Caco-2 (cell line): ENCODE results near the gene CENPU. TPM values are rescaled to one million over a fixed set of nuclear protein-coding genes. Genes with fewer than 3 reads are reported as not detected.

Experiments
- BruUV-seq: library from RNA; stranded (reverse); fragments of 400-500 nt; replicated peaks from 2 replicates; lab custom pipeline; 2021; lab: Mats Ljungman, UMichigan
- CTCF ChIA-PET: fragments of 300-600 bp; sonication (Branson Sonifier 250); formaldehyde crosslinking; loops from one replicate; lab custom pipeline; 2022; ENCODE audit warnings: antibody characterized with exemption; lab: Charles Lee
- POLR2A ChIA-PET: fragments of 300-600 bp; sonication (Branson Sonifier 250); formaldehyde crosslinking; loops from one replicate; lab custom pipeline; 2022; ENCODE audit warnings: antibody characterized with exemption; lab: Charles Lee
- DNase-seq, 2 experiments: peaks; one replicate each; pipeline versions ENCODE4 v3.0.0 to v3.0.0-alpha.2; 2020 to 2022
- H3K27me3 ChIP-seq: replicated peaks from 2 replicates; pipeline ENCODE4 v1.6.0; 2011; ENCODE audit warnings: low read length; ENCODE audit not compliant: control insufficient read depth, insufficient read depth
- H3K36me3 ChIP-seq: 2 replicates; pipeline ENCODE4 v1.5.1; 2011; ENCODE audit warnings: low read length; ENCODE audit not compliant: control insufficient read depth, insufficient read depth
- H3K4me1 ChIP-seq: fragments of 250-450 bp; sonication (Bioruptor Pico); 2 replicates; pipeline ENCODE4 v1.5.1; 2020; ENCODE audit warnings: mild to moderate bottlenecking
- H3K4me3 ChIP-seq: 2 replicates; pipeline ENCODE4 v1.5.1; 2011; ENCODE audit warnings: low read depth, mild to moderate bottlenecking, control low read depth, low read length
- H3K9me3 ChIP-seq: fragments of 250-450 bp; sonication (Bioruptor Pico); 2 replicates; pipeline ENCODE4 v1.5.1; 2020; ENCODE audit warnings: mild to moderate bottlenecking, moderate library complexity
- H3K27ac Mint-ChIP-seq: one replicate; pipeline ENCODE4 v1.8.0; 2022; ENCODE audit warnings: mixed read lengths; ENCODE audit not compliant: unreplicated experiment
- H3K27me3 Mint-ChIP-seq: one replicate; pipeline ENCODE4 v1.8.0; 2022; ENCODE audit warnings: mixed read lengths; ENCODE audit not compliant: insufficient read depth, unreplicated experiment
- H3K36me3 Mint-ChIP-seq: one replicate; pipeline ENCODE4 v1.8.0; 2022; ENCODE audit warnings: mild to moderate bottlenecking, mixed read lengths; ENCODE audit not compliant: insufficient read depth, unreplicated experiment
- H3K4me1 Mint-ChIP-seq: one replicate; pipeline ENCODE4 v1.8.0; 2022; ENCODE audit warnings: low read depth, mixed read lengths; ENCODE audit not compliant: unreplicated experiment
- H3K4me3 Mint-ChIP-seq: one replicate; pipeline ENCODE4 v1.8.0; 2022; ENCODE audit warnings: mild to moderate bottlenecking, moderate library complexity, mixed read lengths; ENCODE audit not compliant: unreplicated experiment
- H3K9me3 Mint-ChIP-seq: one replicate; pipeline ENCODE4 v1.8.0; 2022; ENCODE audit warnings: mixed read lengths; ENCODE audit not compliant: unreplicated experiment
- intact Hi-C: fragments of 100-400 bp; cut with micrococcal nuclease; formaldehyde crosslinking; loops from one replicate; pipeline ENCODE4 v1.10.0; 2022; ENCODE audit not compliant: unreplicated experiment
- total RNA-seq: library from RNA; stranded (reverse); gene quantifications from 2 replicates; pipeline ENCODE4 v1.2.3, GENCODE V29; 2022
- TF ChIP-seq, protein P1 (sequence below), 2 experiments: fragments of 200-600 bp in 1 of 2; IDR thresholded peaks; 1 replicate in 1 of 2; 2 replicates in 1 of 2; pipeline versions ENCODE4 v1.5.1 to v1.8.0; 2011 to 2022; ENCODE audit warnings: antibody characterized with exemption in 1 of 2, control low read depth in 1 of 2, inconsistent platforms in 1 of 2, low read depth in 1 of 2, low read length in 1 of 2, mild to moderate bottlenecking in 1 of 2, moderate library complexity in 1 of 2; ENCODE audit not compliant: insufficient read depth in 1 of 2, severe bottlenecking in 1 of 2, unreplicated experiment in 1 of 2

CENPU gene
- total RNA-seq, 1 experiment from 2014 or later = 52.0 TPM

DNA sequence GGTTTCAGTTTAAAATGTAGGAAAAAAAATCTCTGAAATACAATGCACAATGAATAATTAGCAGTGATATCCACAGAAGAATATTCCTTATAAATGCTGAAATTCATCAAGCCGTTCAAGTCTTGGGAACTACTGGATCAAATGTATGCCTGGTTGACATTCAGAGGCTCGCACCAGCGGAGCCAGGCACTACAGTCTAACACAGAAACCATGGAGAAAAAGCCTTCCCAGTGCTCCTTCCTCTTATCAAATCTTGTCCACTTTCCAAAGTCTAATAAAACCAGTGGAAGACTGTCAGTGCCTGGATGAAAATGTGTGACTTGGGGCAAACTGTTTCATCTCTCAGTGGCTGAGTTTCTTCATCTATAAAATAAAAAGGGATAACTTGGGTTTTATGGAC lies 35.9 kb downstream of the CENPU start:
- Histone ChIP-seq H3K4me3 (no peak overlapping the region), H3K27me3 (no peaks in the 10 kb centered on the region), H3K9me3 (no peaks in the 10 kb centered on the region), H3K36me3 (no peaks in the 10 kb centered on the region), H3K4me1 (no peaks in the 10 kb centered on the region)
- H3K4me3 Mint-ChIP-seq = no peak overlapping the region
- peaks cover 50% of the 10 kb centered on the region for H3K36me3 Mint-ChIP-seq
- TF ChIP-seq, protein P1, sequence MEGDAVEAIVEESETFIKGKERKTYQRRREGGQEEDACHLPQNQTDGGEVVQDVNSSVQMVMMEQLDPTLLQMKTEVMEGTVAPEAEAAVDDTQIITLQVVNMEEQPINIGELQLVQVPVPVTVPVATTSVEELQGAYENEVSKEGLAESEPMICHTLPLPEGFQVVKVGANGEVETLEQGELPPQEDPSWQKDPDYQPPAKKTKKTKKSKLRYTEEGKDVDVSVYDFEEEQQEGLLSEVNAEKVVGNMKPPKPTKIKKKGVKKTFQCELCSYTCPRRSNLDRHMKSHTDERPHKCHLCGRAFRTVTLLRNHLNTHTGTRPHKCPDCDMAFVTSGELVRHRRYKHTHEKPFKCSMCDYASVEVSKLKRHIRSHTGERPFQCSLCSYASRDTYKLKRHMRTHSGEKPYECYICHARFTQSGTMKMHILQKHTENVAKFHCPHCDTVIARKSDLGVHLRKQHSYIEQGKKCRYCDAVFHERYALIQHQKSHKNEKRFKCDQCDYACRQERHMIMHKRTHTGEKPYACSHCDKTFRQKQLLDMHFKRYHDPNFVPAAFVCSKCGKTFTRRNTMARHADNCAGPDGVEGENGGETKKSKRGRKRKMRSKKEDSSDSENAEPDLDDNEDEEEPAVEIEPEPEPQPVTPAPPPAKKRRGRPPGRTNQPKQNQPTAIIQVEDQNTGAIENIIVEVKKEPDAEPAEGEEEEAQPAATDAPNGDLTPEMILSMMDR (IDR thresholded peaks at IDR 0.05; ENCODE audit: insufficient read depth in 1 of 2, low read depth in 1 of 2, low read length in 1 of 2, severe bottlenecking in 1 of 2, unreplicated experiment in 1 of 2) = no peak
- no peak for DNase-seq
- BruUV-seq = no TSS peak
- H3K9me3 Mint-ChIP-seq = no peaks in the 10 kb centered on the region
- no peak overlapping the region for H3K27ac Mint-ChIP-seq
- intact Hi-C loops = no loop called here
- CTCF ChIA-PET = no interaction called here
- no peaks in the 10 kb centered on the region for H3K4me1 Mint-ChIP-seq
- POLR2A ChIA-PET = no interaction called here
- no peaks in the 10 kb centered on the region for H3K27me3 Mint-ChIP-seq

DNA sequence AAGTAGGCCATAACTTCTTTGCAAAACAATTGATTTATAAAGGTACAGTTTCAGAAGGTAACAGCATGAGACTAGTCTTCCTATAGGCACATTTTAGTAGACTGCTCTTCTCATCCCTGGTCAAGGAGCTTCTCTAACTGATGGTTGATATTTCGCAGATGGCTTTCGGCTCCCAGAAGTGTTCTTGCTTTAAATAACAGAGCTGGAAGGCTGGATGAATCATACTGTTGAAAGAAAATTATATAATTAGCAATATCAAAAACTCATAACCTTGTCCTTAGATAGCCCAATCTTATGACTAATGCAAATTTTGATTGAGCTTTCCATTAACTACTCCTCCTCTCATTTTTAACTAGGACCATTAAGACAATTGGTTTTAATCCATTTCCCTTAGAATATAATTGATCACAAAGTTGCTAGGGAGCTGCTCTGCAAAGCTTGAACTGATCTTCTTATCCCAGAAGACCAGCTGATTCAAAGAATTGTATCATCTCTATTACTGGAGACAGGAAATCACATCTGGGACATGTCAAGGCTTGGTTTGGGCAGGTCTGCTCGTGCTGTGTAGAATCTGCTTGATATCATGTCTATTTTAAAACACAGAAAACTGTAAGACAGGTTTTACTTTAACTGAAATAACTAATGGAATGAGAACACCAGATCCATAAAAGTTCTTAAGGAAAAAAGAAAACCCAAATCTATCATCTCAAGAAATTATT lies 38.6 kb downstream of the CENPU start:
- TF ChIP-seq, protein P1 (IDR thresholded peaks at IDR 0.05; ENCODE audit: insufficient read depth in 1 of 2, low read depth in 1 of 2, low read length in 1 of 2, severe bottlenecking in 1 of 2, unreplicated experiment in 1 of 2) = no peak
- no peak for DNase-seq
- Mint-ChIP-seq H3K27me3 (no peaks in the 10 kb centered on the region), H3K4me1 (no peaks in the 10 kb centered on the region), H3K9me3 (no peaks in the 10 kb centered on the region), H3K4me3 (no peak overlapping the region), H3K36me3 (peaks cover 51% of the 10 kb centered on the region), H3K27ac (no peak overlapping the region)
- no peak overlapping the region for H3K4me3 ChIP-seq
- no peaks in the 10 kb centered on the region for H3K4me1 ChIP-seq
- no peaks in the 10 kb centered on the region for H3K9me3 ChIP-seq
- intact Hi-C loops = no loop called here
- CTCF ChIA-PET = no interaction called here
- no TSS peak for BruUV-seq
- H3K27me3 ChIP-seq = no peaks in the 10 kb centered on the region
- POLR2A ChIA-PET = no interaction called here
- H3K36me3 ChIP-seq = no peaks in the 10 kb centered on the region

DNA sequence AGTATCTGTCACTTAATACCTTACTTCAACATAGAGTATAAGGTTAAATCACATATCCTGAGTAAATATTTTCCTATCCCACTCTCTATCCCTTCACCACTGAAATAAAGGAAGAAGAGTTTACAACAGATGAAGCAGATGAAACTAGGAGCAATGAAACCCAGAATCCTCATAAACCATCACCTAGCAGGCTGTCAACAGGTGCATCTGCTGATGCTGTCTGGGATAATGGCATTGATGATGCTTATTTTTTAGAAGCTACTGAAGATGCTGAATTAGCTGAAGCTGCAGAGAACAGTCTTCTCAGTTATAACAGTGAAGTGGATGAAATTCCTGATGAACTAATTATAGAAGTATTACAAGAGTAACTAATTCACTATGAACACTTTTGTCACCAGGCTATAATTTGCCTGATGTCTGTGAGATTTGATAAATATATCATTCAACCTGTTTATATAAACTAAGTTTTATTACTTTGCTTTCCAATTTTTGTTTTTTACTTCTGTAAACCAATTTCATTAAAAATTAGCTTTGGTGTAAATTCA lies 39.4 kb downstream of the CENPU start:
- DNase-seq = no peak
- Mint-ChIP-seq H3K27ac (no peak overlapping the region), H3K27me3 (no peaks in the 10 kb centered on the region), H3K36me3 (peaks cover 45% of the 10 kb centered on the region), H3K4me1 (no peaks in the 10 kb centered on the region), H3K9me3 (no peaks in the 10 kb centered on the region), H3K4me3 (no peak overlapping the region)
- ChIA-PET POLR2A (no interaction called here), CTCF (no interaction called here)
- intact Hi-C loops = no loop called here
- H3K27me3 ChIP-seq = no peaks in the 10 kb centered on the region
- no peaks in the 10 kb centered on the region for H3K9me3 ChIP-seq
- H3K4me1 ChIP-seq = no peaks in the 10 kb centered on the region
- no peaks in the 10 kb centered on the region for H3K36me3 ChIP-seq
- TF ChIP-seq, protein P1 (IDR thresholded peaks at IDR 0.05; ENCODE audit: insufficient read depth in 1 of 2, low read depth in 1 of 2, low read length in 1 of 2, severe bottlenecking in 1 of 2, unreplicated experiment in 1 of 2) = no peak
- no peak overlapping the region for H3K4me3 ChIP-seq
- no TSS peak for BruUV-seq
